Measurements from ENCODE around the gene CCN6.
"Not testable (repeated sequence)": the region's sequence is repeated elsewhere in the genome, so short reads cannot be mapped to it uniquely, and the experiment has no call there.

The CCN6 gene

GRCh38 chr6:112049026-112049799 is 4.7 kb upstream of the CCN6 start:
- DNase-seq (ENCODE audit: low read depth in 2 of 3, low spot score in 1 of 3), result no peak

- no peak for DNase-seq (ENCODE audit: low read depth in 2 of 3, low spot score in 1 of 3)
Measured at GRCh38 chr6:112049996-112050395, 3.9 kb upstream of the CCN6 start.

DNA sequence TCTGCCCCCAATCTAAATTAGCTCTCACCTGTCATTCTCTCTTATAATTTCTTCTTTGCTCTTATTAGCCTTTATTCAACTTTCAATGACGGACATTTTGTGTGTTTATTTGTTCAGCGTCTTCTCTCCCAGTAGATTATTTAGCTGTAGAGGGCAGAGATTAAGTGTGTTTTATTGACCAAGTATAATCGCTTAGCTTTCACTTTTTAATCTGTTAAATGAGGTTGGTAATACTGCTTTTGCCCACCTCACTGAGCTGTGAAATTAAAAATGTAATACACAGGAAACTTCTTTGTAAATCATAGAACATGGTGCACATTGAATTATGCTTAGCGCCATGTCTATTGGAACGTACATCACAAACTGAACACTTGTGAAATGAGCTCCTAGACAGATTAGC is 3.5 kb upstream of the CCN6 start:
- no peak for DNase-seq (ENCODE audit: low read depth in 2 of 3, low spot score in 1 of 3)

DNA sequence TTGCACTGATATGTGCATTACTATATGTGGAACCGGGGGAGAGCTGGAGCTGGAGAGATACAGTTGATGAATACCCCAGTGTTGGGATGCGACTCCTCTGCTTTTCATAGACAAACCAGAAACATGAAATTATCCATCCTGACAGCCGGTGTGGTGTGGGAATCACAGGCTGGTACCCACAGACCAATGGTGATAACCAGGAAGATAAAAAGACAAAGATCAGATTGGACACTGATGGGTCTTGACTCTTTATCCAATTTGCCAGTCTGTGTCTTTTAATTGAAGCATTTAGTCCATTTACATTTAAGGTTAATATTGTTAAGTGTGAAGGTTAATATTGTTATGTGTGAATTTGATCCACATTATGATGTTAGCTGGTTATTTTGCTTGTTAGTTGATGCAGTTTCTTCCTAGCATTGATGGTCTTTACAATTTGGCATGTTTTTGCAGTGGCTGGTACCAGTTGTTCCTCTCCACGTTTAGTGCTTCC is 2.6 kb upstream of the CCN6 start:
- not testable (repeated sequence) for DNase-seq (ENCODE audit: low read depth in 2 of 3, low spot score in 1 of 3)

GRCh38 chr6:112054555-112055190 is 769 bp downstream of the CCN6 start:
- no peak for DNase-seq (ENCODE audit: low read depth in 2 of 3, low spot score in 1 of 3)

DNA sequence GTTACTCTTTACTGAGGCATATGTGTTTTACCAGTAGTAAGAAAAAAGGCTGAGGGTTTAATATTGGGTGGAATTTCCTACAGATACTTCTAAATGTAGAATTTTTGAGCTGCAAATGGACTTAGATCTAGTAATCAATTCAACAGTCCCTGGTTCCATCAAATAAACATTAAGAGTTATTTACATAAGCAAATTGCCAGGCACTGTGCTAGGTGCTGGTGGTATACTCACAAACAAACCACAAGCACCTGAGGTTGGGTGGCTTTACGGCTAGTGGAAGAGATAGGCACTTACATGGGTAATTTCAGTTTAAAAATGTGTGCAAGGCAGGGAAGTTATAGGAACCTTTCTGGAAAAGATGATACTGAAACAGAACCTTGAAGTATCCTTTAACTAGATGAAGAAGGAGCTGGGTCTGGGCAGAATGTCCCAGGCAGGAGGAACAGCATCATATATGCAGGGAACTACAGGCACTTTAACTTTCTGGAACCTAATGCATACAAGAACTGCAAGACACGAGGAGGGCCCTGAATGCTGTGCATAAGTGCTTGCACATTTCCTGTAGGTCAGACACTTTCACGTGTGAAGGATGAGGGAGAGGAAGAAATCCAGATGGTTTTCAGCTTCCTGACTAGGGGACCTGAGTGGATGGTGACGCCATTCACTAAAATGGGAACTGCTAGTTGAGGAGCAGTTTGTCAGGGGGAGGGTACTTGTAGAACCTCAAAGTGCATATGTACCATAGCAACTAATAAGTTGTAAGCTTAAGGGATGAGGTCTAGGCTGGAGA is 4.5 kb downstream of the CCN6 start:
- no peak for DNase-seq (ENCODE audit: low read depth in 2 of 3, low spot score in 1 of 3)

GRCh38 chr6:112061605-112062004 is 7.7 kb downstream of the CCN6 start:
- no peak for DNase-seq (ENCODE audit: low read depth in 2 of 3, low spot score in 1 of 3)

- DNase-seq (ENCODE audit: low read depth in 2 of 3, low spot score in 1 of 3), result no peak
Measured at GRCh38 chr6:112062966-112063365, 9.1 kb downstream of the CCN6 start.

GRCh38 chr6:112065426-112065986 is 11.6 kb downstream of the CCN6 start:
- DNase-seq (ENCODE audit: low read depth in 2 of 3, low spot score in 1 of 3), result no peak

- DNase-seq (ENCODE audit: low read depth in 2 of 3, low spot score in 1 of 3), result no peak
Measured at GRCh38 chr6:112066606-112067005, 12.7 kb downstream of the CCN6 start.

- DNase-seq (ENCODE audit: low read depth in 2 of 3, low spot score in 1 of 3), result no peak
Measured at GRCh38 chr6:112081569-112081968, 27.7 kb downstream of the CCN6 start.

DNA sequence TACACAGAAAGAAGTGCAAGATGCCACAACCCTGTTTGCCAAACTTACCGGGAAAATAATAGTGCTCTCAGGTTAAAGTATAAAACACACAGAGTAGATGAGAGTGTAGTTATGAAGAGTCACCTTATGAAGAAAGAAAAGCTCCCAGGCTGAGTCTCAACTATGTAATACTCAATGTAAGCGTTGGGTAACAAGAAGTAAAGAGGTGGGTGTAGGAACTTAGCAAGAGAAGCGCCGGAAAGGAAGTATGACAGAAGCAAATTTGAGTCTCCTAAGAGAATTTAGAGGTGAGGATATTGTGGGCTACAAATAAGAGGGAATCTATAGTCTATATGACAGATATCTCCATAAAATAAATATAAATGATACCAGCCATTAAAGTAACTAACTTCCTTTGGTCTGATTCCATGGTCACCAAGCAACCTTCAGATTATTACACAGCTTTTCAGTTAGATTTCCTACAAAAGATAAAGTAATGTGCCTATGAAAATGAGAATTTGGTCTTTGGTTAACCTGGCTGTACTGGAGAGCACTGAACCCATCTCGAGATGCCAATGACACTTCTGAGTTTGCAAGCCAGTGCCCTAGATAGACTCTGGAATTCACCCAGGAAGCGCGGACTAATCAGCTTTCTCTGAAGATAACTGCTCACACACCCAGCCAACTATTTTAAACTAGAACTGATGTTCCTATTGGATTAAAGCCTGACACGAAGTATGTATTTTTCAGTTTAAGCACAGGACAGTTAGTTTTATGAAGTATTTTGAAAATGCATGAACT is 31.6 kb downstream of the CCN6 start:
- no peak for DNase-seq (ENCODE audit: low read depth in 2 of 3, low spot score in 1 of 3)

DNA sequence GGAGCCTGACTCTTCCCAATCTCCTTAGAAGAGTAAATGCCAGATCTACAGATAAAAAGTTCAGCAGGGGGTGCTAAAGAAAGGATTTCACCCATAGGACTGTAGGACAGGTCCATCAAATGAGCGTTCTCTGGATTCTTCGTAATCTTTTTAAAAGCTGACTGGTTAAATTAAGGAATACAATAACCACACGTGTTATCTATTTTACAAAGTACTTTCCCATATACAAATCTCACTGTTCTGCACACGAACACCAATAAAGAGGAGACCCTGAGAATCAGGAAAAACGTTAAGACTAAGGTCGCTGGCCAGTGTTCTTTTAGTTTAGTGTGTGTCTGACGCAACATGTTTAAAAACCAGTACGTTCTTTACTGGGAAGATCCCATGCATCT is 32.8 kb downstream of the CCN6 start:
- DNase-seq (ENCODE audit: low read depth in 2 of 3, low spot score in 1 of 3), result no peak

GRCh38 chr6:112087136-112087911 is 33.4 kb downstream of the CCN6 start, which contains the start of the genes FAM229B and TUBE1:
Gene FAM229B (plus strand): TSS chr6:112087591. CDS start chr6:112099284, 11,693 bp downstream.
Gene TUBE1 (minus strand): TSS chr6:112087482. CDS start chr6:112087434, 48 bp downstream.
- peak; percentile 82 to 86 (median 84) for DNase-seq (ENCODE audit: low read depth in 2 of 3, low spot score in 1 of 3)

GRCh38 chr6:112087916-112088315 is 34.0 kb downstream of the CCN6 start:
- DNase-seq (ENCODE audit: low read depth in 2 of 3, low spot score in 1 of 3), result no peak

DNA sequence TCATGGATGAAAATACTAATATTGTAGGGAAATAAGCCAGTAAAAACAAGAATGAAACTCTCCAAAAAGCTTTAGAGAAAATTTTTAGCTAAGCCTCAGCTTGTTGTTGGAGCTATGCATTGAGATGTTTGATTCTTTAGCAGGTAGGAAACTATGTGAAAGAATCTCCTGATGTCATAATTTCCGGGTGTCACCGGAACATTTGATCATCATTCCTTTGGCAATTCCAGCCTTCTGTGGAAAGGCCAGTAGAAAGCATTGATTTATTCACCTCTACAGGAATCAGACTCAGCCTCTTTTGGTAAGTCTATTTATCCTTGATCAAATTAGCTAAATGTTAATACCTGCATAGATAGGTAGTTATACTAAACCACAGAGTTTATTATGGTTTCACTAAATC is 43.0 kb downstream of the CCN6 start:
- no peak for DNase-seq (ENCODE audit: low read depth in 2 of 3, low spot score in 1 of 3)

DNA sequence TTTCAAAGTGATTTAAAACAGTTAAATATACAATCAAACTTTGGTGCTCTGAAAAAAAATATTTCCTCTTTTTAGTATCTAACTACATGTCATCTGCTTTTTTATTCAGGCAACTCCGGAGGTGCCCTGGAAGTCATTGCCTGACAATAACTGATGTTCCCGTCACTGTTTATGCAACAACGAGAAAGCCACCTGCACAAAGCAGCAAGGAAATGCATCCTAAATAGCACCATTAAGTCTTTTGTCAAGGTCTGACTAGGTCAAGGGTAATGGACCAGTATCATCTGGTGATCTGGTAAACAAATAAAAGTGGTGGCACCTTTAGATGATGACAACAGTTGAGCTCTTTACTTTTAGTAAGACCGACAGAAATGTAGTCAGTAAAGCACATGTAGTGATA is 46.7 kb downstream of the CCN6 start:
- DNase-seq (ENCODE audit: low read depth in 2 of 3, low spot score in 1 of 3), result no peak

GRCh38 chr6:112106026-112106425 is 52.1 kb downstream of the CCN6 start:
- not testable (repeated sequence) for DNase-seq (ENCODE audit: low read depth in 2 of 3, low spot score in 1 of 3)

DNA sequence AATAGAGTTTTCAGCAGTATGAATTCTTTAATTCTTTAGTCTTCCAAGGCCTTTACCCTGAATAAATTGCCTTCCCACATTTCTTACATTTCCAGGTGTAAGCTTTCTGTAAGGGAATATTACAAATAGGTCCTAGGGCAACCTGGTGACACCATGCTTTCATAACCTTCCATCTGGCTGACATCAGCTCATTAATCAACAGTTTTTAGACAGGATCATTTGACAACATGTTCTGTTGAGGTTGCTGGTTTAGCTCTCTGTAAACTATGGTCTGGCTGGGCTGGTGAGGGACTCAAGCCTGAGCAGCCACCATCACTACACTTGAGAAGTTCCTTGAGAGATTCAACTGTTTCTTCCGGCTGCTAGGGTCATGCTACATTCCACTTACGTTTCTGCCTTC is 52.7 kb downstream of the CCN6 start:
- DNase-seq (ENCODE audit: low read depth in 2 of 3, low spot score in 1 of 3), result no peak

GRCh38 chr6:112109262-112109661 is 55.4 kb downstream of the CCN6 start:
- DNase-seq (ENCODE audit: low read depth in 2 of 3, low spot score in 1 of 3), result no peak
